A673 (cell line): ENCODE results near the gene CBX8.

Source experiments
- CTCF ChIP-seq: fragments of 300-800, 200-600 bp; sonication (generic); conservative IDR thresholded peaks from 2 replicates; pipeline ENCODE4 v1.5.1; 2017; ENCODE audit warnings: low read depth, mild to moderate bottlenecking, antibody characterized with exemption, low read length, moderate library complexity, mixed read lengths
- EZH2 ChIP-seq: fragments of 200-600 bp; sonication (generic); IDR thresholded peaks from 2 replicates; pipeline ENCODE4 v1.6.1; 2017; ENCODE audit warnings: borderline replicate concordance, low read depth, mild to moderate bottlenecking, mixed read lengths, antibody characterized with exemption, low read length; ENCODE audit not compliant: poor library complexity, severe bottlenecking

GRCh38 chr17:79809530-79810129 is 12.8 kb upstream of the CBX8 start:
- TF ChIP-seq CTCF (no peak), EZH2 (no peak)
